Ovary (tissue), 3 donors: ENCODE results near the gene SORCS2.

Experiments
- CTCF ChIP-seq, 3 donors: fragments of 450-650 bp in 2 of 3; fragments of 200-600 bp in 1 of 3; IDR thresholded peaks; one replicate each; pipeline versions ENCODE4 v1.5.1 to v1.8.0; 2016 to 2022; ENCODE audit warnings: antibody characterized with exemption in 3 of 3, mild to moderate bottlenecking in 1 of 3
- EP300 ChIP-seq: sonication (generic); formaldehyde crosslinking; IDR thresholded peaks from one replicate; pipeline ENCODE4 v1.6.1; 2017; ENCODE audit warnings: antibody characterized with exemption
- POLR2A ChIP-seq: fragments of 450-650 bp; IDR thresholded peaks from one replicate; pipeline ENCODE4 v1.6.1; 2017; ENCODE audit warnings: antibody characterized with exemption, mild to moderate bottlenecking, moderate library complexity
- donor health status: DM: no; HTN: no; CAD: no.

GRCh38 chr4:7771541-7772507 lies 579.5 kb downstream of the SORCS2 start:
- TF ChIP-seq CTCF (IDR thresholded peaks at IDR 0.05), result no peak
- TF ChIP-seq POLR2A, result no peak
- no peak for TF ChIP-seq EP300
